GM19238 (cell line): ENCODE data around the gene TDRD10.
"Not testable (repeated sequence)": the region's sequence is repeated elsewhere in the genome, so short reads cannot be mapped to it uniquely, and the experiment has no call there.

ENCODE experiments used
- DNase-seq: peaks from one replicate; pipeline ENCODE4 v3.0.0; 2011; ENCODE audit warnings: low spot score; ENCODE audit not compliant: insufficient read length

Gene TDRD10

DNA sequence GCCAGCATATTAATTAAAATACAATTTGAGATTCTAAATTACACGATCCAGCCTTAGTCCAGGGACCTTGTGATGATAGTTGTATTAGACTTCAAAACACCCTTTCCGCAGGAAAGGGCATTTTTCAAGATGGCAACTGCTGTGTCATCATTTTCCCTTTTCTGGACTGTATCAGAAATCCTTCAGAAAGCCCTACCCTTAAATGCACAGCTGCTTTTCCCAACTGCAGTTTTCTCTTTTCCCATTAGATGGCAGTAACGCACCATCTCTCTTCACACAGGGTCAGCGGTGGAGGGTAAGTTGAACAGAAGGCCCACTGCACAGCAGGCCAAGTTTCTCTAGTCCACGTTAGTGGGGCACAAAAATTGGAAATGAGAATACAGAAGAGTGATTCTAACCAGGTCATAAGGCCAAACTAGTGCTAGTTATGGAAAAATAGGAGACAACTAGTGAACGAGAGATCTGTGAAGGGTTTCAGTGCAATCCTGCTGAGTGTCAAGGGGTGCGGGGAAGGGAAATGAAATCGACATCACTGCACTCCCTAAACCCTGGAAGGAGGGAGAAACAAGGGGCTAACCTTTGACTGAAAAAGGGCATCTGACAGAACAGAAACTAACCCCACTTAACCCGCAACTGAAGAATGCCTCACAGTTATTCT lies 22.1 kb upstream of the TDRD10 start:
- DNase-seq, result peak; percentile 53

DNA sequence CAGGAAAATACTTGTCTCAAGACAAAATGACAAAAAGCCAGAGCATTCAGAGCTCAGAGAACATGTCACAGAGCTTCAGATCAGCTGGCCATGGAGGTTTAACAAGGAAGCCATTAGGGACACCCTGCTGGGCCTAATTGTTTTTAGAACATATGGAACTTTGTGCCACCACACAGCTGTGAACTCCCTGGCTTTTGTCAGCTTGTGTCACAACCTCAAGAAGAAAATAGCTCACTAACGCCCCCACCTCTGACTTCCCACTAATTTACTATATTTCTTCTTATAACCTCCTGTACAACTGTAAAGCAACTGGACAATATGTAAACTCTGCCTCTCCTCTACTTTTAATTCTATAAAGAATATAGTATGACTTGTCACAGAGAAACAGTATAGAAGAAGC lies 21.0 kb upstream of the TDRD10 start:
- no peak for DNase-seq

DNA sequence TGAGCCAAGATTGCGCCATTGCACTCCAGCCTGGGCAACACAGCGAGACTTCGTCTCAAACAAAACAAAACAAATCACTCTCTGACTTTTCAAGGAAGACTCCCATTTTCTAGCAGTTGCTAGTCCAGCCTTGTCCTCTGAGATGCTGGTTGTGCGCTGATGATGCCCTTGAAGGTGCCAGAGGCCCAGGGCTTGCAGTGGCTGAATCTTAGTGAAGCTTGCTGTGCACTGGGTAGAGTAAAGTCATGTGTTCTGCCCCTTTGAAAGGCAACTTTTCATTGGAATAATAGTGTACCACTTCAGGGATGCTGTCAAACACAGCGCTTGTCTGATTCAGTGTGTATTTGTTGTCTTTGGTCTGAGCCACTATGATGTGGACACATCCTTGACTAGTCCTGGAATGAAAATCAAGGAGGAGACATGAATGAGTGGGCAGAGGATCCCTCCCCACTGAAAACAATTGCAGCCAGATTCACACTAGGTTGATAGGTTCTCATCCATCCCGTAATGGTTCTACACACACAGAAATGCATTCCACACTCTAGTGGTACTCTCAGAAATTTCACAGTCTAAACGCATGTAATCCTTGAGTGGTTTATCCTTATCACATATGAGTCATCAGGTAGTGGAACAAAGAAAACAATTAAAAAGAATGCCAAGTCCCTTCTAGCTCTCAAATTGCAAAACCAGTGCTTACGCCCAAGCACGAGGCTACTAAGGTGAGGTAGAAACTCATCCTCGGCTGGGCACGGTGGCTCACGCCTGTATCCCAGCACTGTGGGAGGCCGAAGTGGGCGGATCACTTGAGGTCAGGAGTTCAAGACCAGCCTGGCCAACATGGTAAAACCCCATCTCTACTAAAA lies 17.8 kb upstream of the TDRD10 start:
- no peak for DNase-seq

DNA sequence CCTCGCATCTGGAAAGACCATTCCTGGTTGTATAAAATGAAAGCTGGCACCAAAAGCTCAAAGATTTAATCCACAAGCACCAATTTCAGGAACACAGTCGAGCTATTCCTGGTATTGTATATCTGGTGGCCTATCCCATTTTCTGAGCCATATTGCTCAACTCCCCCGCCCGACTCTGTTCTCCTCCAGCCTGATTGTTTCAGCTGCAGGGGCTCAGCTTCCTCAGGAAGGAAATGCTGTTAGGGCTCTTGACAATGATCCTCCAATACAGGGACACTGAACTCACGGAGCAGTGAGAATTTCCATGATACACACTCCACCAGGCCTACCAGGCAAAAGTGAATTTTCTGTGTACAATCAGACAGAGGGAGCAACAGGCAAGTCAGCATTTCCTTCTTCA lies 16.9 kb upstream of the TDRD10 start:
- DNase-seq, result no peak

DNA sequence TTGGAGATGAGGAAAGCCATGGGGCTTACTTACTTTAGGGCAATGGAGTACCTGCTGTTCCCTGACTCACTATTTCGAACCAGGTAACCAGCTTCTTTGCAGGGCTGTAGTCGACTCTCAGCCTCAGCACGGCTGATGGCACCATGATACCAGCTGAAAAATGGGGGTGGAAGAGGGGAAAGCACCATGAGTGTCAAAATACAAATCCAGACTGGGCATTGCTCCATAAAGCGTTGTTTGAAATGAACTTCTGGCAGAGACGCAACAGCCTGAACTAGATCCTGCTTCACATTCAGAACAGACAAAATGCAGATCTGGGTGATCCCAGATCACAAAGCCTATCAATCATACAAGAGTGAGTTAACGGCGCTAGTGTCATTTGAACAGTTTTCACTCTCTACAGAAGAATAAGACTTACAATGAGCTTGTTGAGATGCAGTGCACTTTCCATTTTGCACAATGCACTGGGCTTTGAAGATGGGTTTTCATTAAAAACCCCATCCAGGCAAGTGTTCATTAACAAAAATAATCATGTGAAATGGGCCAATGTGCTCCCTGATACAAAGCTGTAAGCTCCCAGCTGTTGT lies 16.0 kb upstream of the TDRD10 start:
- DNase-seq, result no peak

DNA sequence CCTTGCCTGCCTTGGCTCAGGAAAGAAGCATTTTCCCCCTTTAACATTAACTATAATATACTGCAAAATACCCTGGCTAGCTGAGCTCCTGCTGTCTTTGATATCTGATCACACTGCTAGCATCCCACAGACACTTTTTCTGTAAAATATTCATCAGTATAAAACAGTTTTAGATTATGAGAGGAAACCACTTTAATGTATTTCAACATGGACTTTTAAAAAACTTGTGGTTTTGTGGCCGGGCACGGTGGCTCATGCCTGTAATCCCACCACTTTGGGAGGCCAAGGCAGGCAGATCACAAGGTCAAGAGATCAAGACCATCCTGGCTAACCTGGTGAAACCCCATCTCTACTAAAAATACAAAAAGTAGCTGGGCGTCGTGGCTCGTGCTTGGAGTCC lies 15.3 kb upstream of the TDRD10 start:
- not testable (repeated sequence) for DNase-seq

DNA sequence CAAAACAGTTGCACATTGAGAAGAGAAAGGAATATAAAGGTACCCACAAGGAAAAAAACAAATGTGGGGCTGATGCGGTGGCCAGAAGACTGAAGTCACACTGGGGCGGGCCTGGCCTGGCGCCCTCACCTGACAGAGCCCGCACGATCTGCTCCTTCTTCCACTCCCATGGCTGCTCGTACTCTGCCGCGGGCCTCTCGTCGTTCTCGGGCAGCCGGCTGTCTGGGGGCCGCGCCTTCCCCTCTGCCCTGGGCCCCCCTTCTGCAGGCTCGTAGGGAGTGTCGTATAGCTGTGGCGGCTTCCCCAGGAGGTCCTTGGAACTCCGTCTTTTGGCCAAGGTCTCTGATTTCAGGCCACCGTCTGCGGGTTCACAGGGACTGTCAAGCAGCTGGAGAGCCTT lies 13.1 kb upstream of the TDRD10 start:
- DNase-seq, result no peak

DNA sequence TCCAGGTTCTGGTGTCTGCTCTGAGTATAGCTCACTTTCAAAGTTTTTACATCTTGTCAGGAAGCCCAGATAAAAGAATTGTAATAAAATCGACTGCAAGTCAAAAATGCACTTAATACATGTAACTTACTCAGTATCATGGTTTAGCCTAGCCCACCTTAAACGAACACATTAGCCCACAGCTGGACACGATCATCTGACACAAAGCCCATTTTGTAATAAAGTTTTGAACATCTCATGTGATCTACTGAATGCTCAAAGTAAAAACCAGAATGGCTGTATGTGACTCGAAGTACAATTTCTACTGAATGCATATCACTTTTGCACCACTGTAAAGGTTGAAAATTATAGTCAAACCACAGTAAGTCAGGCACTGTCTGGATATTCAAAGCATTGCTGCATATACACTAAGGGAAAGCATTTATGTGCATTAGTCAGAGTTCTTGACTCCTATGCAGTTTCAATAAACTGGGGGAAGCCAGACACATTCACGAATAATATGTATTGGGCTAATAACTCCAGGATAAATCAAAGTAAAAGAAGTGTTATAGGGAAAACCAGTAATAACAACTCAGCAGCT lies 12.2 kb upstream of the TDRD10 start:
- no peak for DNase-seq

DNA sequence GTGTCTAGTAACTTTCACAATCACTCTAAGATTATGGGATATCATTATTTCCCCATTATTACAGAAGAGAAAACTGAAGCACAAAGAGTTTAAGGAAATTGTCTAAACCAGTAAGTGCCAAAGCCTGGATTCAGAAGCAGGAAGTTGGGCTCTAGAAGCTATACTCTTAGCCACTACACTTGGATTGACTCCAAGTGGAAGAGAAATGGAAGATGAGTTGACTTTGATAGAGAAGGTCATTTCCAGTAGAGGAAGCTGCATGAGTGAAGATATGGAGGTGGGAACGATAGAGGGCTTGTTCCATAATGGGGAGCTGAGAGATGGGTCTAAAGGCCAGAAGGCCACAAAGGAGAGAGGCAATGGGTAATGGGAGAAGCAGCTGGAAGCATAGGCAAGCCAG lies 11.7 kb upstream of the TDRD10 start:
- DNase-seq, result no peak

DNA sequence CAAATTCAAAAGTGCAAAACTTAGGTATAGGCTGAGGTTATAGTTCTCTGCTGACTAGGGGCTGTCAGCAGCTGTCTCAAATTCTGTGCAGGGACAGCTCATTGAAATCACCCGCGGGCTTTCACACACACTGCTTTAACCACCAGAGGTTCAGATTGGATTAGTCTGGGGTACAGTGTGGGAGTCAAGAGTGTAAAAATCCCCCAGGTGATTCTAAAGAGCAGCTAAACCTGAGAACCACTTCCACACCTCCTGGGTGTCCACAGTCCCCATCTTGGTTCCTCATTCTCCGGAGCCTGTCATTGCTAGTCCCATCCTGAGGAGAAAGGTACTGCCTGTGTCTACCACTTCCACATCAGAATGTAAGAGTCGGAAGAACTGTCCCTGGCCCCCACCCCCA lies 9.9 kb upstream of the TDRD10 start:
- DNase-seq, result no peak

DNA sequence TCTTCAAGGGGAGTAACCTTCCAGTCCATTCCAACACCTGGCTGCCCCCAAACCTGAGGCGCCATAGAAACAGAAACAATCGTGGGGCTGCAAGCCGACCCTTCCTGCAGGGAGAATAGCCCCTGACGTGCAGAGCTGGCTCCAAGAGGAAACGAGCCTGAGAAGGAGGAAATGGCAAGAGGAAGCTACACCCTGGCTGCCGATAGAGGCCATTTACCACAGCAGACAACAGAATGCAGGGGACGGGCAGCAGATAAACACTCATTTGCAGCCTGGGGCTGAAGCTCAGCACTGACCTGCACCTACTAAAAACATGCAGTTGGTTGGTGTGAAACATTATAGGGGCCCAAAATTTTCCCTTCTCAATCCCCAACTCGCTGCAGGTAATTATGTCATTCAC lies 8.7 kb upstream of the TDRD10 start:
- DNase-seq, result no peak

DNA sequence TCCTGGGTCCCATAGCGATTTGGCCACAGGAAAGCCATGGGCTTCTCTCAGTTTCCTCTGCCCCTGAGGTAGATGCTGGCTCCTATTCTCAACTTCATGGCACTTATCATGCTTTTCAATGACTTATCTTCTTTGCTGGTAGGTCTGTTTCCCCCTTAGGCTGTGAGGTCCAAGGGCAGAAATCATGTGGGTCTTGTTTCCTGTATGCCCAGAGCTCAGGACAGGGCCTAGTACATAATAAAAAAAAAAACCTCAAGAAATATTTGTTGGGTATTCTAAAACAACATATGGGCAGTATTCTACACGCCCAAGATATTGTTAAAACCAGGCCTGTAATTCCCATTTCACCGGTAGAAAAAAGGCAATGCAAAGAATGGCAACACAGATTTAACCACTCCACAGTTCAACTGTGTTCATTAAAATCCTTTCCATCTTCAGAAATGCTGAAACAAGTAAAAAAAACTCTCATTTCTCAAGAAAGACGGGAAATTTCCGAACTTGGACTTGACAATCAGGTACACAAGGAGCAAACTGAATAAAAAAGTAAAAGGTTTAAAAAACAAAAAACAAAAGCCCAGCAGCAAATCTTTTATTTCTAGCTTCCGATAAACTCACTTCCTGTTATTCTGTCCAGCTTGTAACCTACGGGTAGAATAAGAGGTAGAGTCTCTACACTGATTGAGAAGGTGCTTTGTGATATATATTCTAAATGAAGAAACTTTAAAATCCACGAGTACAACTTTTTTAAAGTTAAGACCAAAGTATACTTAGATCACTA lies 6.3 kb upstream of the TDRD10 start:
- DNase-seq, result no peak

DNA sequence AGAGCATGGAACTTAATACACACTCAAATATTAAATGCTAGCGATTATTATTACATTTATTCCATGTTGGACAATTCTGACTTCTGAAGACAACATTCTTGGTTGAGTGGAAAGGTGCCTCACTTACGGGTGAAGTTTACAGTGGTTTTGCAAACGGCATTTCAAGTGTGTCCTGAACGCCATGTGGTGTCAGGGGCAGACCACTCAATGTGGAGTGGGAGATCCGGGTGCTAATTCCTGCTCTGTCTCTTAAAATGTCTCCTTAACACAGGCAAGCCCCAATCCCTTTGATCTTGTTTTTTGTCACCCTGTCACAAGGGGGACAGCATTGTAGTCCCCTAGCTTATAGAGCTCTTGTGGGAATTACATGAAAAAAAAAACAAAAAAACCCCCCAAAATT lies 5.6 kb upstream of the TDRD10 start:
- DNase-seq, result no peak

DNA sequence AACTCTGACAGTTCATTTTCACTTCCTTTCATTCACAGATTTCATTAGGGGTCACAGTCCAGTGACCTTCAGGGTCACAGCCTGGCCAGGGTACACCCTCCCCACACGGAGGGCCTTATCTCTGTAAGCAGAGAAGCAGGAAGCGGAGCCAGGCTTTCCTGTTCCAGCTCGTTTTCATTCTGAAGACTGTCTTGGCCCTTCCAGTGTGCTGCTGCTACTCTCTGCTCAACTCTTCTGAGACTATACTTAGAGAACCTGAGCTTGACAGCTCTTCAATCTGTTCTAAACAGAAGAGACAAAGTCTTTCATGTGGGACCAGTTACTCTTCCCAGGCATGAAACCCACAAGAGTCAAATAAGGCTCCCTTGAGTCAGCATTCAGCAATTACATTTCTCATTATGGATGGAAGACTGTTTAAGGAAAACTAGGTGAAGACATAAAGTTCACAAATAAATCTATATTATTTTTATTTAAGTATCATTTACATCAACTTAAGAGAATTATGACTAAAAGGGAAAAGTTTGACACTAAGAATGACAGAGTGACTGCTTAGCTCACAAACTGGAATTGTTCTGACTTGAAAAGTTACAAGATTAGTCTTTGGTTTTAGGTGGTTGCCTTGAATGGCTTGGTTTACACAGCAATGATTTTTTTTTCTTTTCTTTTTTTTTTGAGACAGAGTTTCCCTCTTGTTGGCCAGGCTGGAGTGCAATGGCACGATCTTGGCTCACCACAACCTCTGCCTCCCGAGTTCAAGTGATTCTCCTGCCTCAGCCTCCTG lies 4.8 kb upstream of the TDRD10 start:
- DNase-seq, result peak; percentile 50

DNA sequence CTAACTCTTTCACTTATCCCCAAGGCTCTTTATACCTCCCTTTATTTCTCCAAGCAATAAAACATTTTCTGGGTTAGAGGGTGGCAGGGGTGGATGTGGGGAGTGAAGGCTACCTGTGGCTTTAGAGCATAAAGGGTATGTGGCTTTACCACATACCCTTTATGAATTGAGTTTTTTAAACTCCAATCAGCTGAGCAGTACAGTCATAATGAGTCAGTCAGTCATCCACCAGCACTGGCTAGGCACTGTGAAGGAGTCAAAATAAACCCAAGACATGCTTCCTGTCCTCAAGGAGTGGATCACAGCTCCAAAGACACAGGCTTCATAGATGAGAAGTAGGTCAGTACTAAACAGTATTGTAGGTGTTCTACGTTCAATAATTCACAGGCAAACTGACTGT lies 2.6 kb upstream of the TDRD10 start:
- no peak for DNase-seq

DNA sequence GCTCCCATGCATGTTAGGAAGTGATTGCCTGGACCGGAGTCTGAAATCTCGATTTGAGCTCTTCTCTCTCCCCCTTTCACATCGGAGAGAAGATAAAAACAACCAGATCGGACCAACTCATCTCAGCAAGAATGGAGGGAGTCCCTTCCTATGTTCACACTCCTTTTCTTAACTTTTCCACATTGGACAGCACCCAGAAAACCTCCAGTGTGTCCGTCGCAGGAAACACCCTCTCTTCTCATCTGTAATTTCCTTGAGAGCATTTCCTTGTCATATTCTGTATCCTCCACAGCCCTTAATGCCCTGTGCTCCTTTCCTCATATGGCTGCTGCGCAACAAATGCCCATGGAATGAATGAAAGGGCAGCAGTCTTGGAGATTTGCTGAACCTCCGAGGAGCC lies 1.5 kb upstream of the TDRD10 start:
- DNase-seq, result no peak

DNA sequence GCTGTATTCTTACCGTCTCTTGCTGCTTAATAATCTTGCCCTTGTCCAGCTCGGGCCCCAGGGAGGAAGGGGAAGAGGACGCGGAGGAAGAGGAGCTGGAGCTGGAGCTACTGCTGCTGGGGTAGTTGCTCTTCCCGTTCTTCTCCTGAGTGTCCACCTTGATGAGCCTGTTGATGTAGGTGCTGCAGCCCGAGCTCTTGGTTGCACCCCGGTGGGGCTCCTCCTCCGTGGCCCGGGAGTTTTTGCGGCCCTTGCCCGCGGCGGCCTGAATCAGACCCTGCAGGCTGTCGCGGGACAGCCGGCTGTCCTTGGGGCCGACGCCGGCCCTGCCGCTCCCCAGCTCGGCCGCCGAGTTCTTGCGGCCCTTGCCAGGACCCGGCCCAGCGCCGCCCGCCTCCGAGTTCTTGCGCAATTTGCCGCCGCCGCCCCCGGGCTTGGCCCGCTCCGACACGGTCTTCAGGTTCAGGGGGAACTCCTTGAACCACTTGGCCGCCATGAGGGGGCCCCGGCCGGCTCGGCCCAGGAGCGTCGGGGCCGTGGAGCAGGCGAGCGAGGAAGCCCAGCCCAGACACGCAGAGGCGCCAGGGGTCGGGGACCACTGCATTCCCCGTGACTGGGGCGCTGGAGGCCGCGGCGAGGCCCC lies 475 bp upstream of the TDRD10 start:
- no peak for DNase-seq

DNA sequence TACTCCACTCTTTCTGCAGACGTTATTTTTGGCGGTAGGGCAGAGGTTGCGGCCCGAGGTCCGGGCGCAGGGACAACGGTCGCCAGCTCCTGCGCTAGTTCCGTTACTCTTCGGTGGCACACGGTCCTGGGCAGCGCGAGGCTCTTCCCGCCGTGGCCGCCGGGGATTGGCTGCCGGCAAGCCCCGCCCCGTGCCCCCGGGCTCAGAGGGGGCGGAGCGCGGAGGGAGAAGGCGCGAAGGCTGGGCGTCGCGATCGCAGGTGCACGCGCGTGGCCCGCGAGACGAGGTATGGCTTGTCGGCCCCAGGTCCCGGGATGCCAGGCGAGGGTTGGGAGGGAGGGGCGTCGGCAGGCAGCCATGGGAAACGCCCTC lies 711 bp downstream of the TDRD10 start:
- DNase-seq, result no peak

DNA sequence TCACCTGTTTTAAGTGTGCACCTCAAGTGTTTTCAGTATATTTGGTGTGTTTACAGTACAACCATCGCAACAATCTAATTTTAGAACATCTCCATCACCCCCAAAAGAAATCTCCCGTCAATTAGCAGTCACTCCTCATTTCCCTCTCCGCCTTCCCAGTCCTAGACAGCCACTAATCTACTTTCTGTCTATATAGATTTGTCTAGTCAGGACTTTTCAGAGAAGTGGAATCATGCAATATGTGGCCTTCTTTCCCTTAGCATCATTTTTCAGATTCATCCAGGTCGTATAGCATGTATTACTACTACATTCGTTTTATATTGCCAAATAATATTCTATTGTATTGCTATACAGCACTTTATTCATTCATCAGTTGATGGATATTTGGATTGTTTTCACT lies 1.9 kb downstream of the TDRD10 start:
- no peak for DNase-seq

DNA sequence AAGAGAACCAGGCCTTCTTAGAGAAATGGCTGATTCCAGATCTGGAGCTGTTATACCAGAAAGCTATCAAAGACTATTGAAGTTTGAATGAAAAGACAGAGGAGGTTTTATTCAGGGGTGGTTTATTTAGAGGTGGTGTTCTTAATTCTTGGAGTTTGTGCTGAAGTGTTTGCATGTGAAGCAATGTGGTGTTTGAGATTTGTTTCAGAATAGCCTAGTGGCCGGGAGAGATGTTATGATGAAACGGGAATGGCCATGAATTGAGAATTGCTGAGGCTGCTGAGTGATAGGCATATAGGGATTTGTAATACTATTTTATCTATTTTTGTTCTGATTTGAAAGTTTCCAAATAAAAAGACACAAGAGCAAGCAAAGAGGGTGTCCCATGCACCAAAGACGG lies 10.7 kb downstream of the TDRD10 start:
- no peak for DNase-seq
